Right lobe of liver (tissue), 6 donors: Measurements from ENCODE around the gene CD200R1L. TPM values are rescaled to one million over a fixed set of nuclear protein-coding genes. Genes with fewer than 3 reads are reported as not detected.

ENCODE experiments used
- ATAC-seq, 4 donors: fragments of 200-7000 bp; cut with Tn5 transposase; one replicate each; pipeline ENCODE4 v1.9.1; 2020; ENCODE audit warnings: mild to moderate bottlenecking in 4 of 4, moderate library complexity in 4 of 4
- DNase-seq, 3 donors: peaks; one replicate each; pipeline ENCODE4 v3.0.0-alpha.2; 2020
- H3K27ac ChIP-seq, 3 donors: fragments of 200-600 bp; one replicate each; pipeline ENCODE4 v1.8.0; 2022
- H3K27me3 ChIP-seq, 2 donors: fragments of 200-600 bp; one replicate each; pipeline ENCODE4 v1.8.0; 2022
- H3K36me3 ChIP-seq, 4 donors: fragments of 200-600 bp; sonication (generic) in 1 of 4; one replicate each; pipeline versions ENCODE4 v1.5.1 to v1.8.0; 2017 to 2022; ENCODE audit warnings: control low read depth in 1 of 4
- H3K4me1 ChIP-seq, 4 donors: fragments of 200-600 bp; sonication (generic) in 1 of 4; one replicate each; pipeline versions ENCODE4 v1.5.1 to v1.8.0; 2017 to 2022; ENCODE audit warnings: control low read depth in 1 of 4
- H3K4me3 ChIP-seq, 3 donors: fragments of 200-600 bp; one replicate each; pipeline ENCODE4 v1.8.0; 2022
- H3K9me3 ChIP-seq, 4 donors: fragments of 200-600 bp; sonication (generic) in 1 of 4; one replicate each; pipeline versions ENCODE4 v1.5.1 to v1.8.0; 2017 to 2022; ENCODE audit warnings: control low read depth in 1 of 4
- POLR2A ChIP-seq: fragments of 450-650 bp; IDR thresholded peaks from one replicate; pipeline ENCODE4 v1.6.1; 2017; ENCODE audit warnings: antibody characterized with exemption, mild to moderate bottlenecking
- WGBS: methylation state at CpG from one replicate; pipeline ENCODE4 v1.1.6; 2018; ENCODE audit warnings: low coverage, low lambda C conversion rate; ENCODE audit not compliant: insufficient coverage; ENCODE audit errors: missing lambda C conversion rate; 5-methylcytosine and 5-hydroxymethylcytosine counted together
- intact Hi-C, 2 donors: fragments of 100-400 bp; cut with DNase I; formaldehyde crosslinking; loops; one replicate each; pipeline versions ENCODE4 v1.11.2 to v1.14.1; 2022
- total RNA-seq, 6 experiments: library from RNA; depleted of rRNA in 2 of 6; stranded (reverse); fragments of >200 nt in 2 of 6; fragmentation: NEBNext Ultra II Directional in 3 of 6; extraction: Animal tissue kit (Norgen Biotek cat#: 25700) in 3 of 6; gene quantifications; one replicate each; pipeline versions ENCODE4 v1.1.0 to v1.2.4, GENCODE V29; 2016 to 2023
- TF ChIP-seq, protein P1 (sequence below), 4 donors: fragments of 200-600 bp in 3 of 4; fragments of 450-650 bp in 1 of 4; IDR thresholded peaks; one replicate each; pipeline versions ENCODE4 v1.5.1 to v1.8.0; 2016 to 2022; ENCODE audit warnings: antibody characterized with exemption in 4 of 4, mild to moderate bottlenecking in 2 of 4
- donor health status: DM: no; HTN: yes; CAD: no.
- donor health status: DM: no; HTN: no; CAD: no.
- donor health status: DM: no; HTN: no; CAD: no.
- donor health status: DM: no; HTN: yes; CAD: no.
- donor health status: DM: no; HTN: yes; CAD: no.

CD200R1L gene
- total RNA-seq, 6 experiments from 2014 or later = not detected

DNA sequence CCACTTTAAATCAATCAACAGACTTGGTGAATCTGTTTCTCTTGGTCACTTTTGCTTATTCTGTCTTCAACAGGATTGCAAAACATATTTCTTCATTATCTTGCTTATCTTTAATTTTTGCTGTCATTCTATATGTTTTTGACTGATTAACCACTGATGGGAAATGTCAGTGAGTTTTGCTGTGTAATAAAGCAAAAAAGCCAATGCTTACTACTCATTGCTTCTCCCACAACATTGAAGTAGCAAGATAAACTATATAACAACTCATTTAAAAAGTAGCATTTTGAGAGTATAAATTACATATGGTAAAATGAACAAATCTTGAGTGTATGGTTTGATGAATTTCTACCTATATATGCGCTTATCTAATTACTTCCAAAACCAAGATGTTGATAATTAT lies 892 bp downstream of the CD200R1L start:
- H3K4me1 ChIP-seq = no peaks in the 10 kb centered on the region
- no peaks in the 10 kb centered on the region for H3K9me3 ChIP-seq
- TF ChIP-seq POLR2A = no peak
- TF ChIP-seq, protein P1, sequence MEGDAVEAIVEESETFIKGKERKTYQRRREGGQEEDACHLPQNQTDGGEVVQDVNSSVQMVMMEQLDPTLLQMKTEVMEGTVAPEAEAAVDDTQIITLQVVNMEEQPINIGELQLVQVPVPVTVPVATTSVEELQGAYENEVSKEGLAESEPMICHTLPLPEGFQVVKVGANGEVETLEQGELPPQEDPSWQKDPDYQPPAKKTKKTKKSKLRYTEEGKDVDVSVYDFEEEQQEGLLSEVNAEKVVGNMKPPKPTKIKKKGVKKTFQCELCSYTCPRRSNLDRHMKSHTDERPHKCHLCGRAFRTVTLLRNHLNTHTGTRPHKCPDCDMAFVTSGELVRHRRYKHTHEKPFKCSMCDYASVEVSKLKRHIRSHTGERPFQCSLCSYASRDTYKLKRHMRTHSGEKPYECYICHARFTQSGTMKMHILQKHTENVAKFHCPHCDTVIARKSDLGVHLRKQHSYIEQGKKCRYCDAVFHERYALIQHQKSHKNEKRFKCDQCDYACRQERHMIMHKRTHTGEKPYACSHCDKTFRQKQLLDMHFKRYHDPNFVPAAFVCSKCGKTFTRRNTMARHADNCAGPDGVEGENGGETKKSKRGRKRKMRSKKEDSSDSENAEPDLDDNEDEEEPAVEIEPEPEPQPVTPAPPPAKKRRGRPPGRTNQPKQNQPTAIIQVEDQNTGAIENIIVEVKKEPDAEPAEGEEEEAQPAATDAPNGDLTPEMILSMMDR (IDR thresholded peaks at IDR 0.05) = no peak
- H3K36me3 ChIP-seq = no peaks in the 10 kb centered on the region
- intact Hi-C loops = no loop called here
- no peaks in the 10 kb centered on the region for H3K27me3 ChIP-seq
- H3K4me3 ChIP-seq = no peak overlapping the region
- no peak overlapping the region for H3K27ac ChIP-seq
- ATAC-seq (no peak), DNase-seq (no peak)
- 50% methylated on average over 1 of the region's 1 CpG for WGBS

DNA sequence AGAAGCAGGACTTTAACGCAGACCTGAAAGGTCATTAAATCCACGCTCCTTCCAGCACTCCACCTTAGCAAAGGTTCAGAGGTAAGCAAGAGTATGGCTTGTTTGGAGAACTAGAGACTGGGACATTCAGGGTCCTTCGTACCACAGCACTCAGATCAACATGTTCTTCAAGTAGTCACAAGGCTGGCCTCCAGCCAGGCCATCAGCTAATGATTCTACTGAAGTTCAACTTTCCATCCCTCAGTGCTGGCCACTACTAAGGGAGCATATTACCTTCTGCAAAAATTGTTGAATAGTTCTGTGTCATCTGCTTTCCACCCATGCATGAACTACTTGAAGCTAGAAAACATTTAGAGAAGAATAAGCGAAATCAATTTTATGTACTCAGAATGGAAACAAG lies 17.6 kb downstream of the CD200R1L start:
- H3K4me3 ChIP-seq = no peak overlapping the region
- H3K9me3 ChIP-seq = no peaks in the 10 kb centered on the region
- intact Hi-C loops = no loop called here
- no peaks in the 10 kb centered on the region for H3K4me1 ChIP-seq
- no peak for ATAC-seq
- 89% methylated on average over 3 of the region's 4 CpGs for WGBS
- no peaks in the 10 kb centered on the region for H3K27me3 ChIP-seq
- no peak for TF ChIP-seq POLR2A
- TF ChIP-seq, protein P1 (IDR thresholded peaks at IDR 0.05) = no peak
- no peak overlapping the region for H3K27ac ChIP-seq
- DNase-seq = no peak
- H3K36me3 ChIP-seq = no peaks in the 10 kb centered on the region

DNA sequence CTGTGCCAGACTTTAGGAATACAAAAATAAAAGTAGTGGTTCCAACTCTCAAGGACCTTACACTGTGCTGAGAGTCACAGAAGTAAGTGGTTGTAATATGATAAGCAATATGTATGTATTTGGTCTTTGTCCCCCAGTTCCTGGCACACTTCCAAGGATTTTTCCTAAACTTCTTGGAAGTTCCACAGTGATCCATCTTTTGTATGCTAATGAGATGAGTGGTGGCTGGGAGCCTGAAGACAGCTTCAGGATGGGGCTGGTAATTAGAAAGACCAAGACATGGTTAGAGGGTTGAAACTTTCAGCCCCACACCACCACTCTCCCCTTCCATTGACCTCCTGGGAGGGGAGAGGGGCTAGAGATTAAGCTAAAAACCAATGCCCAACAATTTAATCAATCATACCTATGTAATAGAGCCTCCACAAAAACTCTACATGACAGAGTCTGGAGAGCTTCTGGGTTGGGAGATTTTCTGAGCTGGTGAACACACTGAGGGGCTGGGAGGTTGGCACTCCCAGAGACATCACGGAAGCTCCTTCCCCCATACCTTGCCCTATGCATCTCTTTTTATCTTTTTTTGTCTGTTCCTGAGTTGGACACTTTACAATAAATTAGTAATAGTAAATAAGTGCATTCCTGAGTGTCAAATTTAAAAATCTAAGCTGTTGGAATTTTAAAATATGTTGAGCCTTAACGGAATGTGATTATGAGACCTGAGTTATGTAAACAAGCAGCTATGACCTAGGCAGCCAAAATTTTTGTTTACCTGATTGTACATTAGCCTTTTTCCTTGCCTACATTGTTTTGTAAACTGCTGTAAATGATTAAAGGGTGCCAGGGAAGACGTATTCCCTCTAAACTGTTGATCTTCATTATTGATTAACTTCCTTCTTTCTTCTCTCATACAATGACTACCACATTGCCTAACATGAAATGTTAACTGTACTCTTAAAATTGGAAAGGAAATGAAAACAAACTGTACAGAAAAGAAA lies 24.3 kb downstream of the CD200R1L start:
- H3K36me3 ChIP-seq = no peaks in the 10 kb centered on the region
- H3K4me3 ChIP-seq = no peak overlapping the region
- no peaks in the 10 kb centered on the region for H3K4me1 ChIP-seq
- H3K9me3 ChIP-seq = no peaks in the 10 kb centered on the region
- TF ChIP-seq, protein P1 (IDR thresholded peaks at IDR 0.05) = no peak
- TF ChIP-seq POLR2A = no peak
- intact Hi-C loops = no loop called here
- 39% methylated on average over 3 of the region's 3 CpGs for WGBS
- DNase-seq (no peak), ATAC-seq (peak; percentile 21 to 71 (median 55))
- no peaks in the 10 kb centered on the region for H3K27me3 ChIP-seq
- H3K27ac ChIP-seq = no peak overlapping the region

DNA sequence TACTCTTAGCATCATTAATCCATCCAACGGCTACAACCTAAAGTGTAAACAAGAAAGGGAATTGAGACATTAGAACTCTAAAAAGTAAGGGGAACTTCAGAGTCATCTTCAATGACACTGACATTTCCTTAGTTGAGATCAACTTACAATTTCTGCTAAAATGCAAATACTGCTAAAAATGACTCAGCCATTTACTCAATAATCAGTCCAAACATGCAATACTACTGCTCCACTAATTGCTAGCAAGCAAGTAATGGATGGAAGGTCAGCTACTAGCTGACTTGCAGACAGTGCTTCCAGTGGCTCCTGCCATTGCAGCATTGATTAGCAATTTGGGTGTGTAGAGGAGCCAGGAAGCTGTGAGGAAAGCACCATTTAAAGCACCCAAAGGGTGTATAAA lies 28.4 kb downstream of the CD200R1L start:
- no peak overlapping the region for H3K27ac ChIP-seq
- H3K4me3 ChIP-seq = no peak overlapping the region
- no peaks in the 10 kb centered on the region for H3K36me3 ChIP-seq
- ATAC-seq (peak in 1 of 4 donors; percentile 14), DNase-seq (no peak)
- H3K9me3 ChIP-seq = no peaks in the 10 kb centered on the region
- intact Hi-C loops = no loop called here
- 50% methylated on average over 1 of the region's 1 CpG for WGBS
- H3K4me1 ChIP-seq = no peaks in the 10 kb centered on the region
- no peaks in the 10 kb centered on the region for H3K27me3 ChIP-seq
- no peak for TF ChIP-seq POLR2A
- TF ChIP-seq, protein P1 (IDR thresholded peaks at IDR 0.05) = no peak
